K562 (cell line): ENCODE measurements around the gene ZFYVE19. TPM values are rescaled to one million over a fixed set of nuclear protein-coding genes. Genes with fewer than 3 reads are reported as not detected.

Experiments
- ATAC-seq: fragments of 200-7000 bp; cut with Tn5 transposase; 3 replicates; pipeline ENCODE4 v1.9.1; 2020; ENCODE audit warnings: moderate library complexity
- BruUV-seq: library from RNA; stranded (reverse); fragments of 400-500 nt; replicated peaks from 2 replicates; lab custom pipeline; 2021; lab: Mats Ljungman, UMichigan
- CTCF ChIA-PET: fragments of 300-600 bp; formaldehyde crosslinking; extraction: SDS; loops from one replicate; lab custom pipeline; 2021; ENCODE audit warnings: low intra/inter-chr PET ratio; lab: Yijun Ruan, JAX
- POLR2A ChIA-PET: fragments of 300-600, 350-650 bp; sonication (Branson Sonifier 250); formaldehyde crosslinking; extraction: SDS; loops from one replicate; lab custom pipeline; 2021; ENCODE audit warnings: antibody characterized with exemption, inconsistent platforms; lab: Yijun Ruan, JAX
- DNase-seq, 4 experiments: peaks; one replicate each; pipeline versions ENCODE4 v3.0.0 to v3.0.0-alpha.2; 2011 to 2018; ENCODE audit warnings: low spot score in 3 of 4, mixed read lengths in 3 of 4; ENCODE audit errors: extremely low read depth in 1 of 4
- FAIRE-seq: peaks from 2 replicates; lab custom pipeline; 2011; peaks lifted over from hg19 to GRCh38; lab: Jason Lieb, UNC
- H2AFZ ChIP-seq: 2 replicates; pipeline ENCODE4 v1.6.0; 2011; ENCODE audit warnings: low read depth, low read length, control low read depth, inconsistent platforms
- H3K27ac ChIP-seq: fragments of 200-600 bp; 3 replicates; pipeline ENCODE4 v1.8.0; 2011; ENCODE audit warnings: low read depth, mild to moderate bottlenecking, control low read depth, inconsistent platforms, low read length, moderate library complexity, mixed read lengths; ENCODE audit errors: extremely low read depth
- H3K27me3 ChIP-seq, 2 experiments: fragments of 300-600 bp in 1 of 2; 2 replicates in 1 of 2; 3 replicates in 1 of 2; pipeline versions ENCODE4 v1.6.0 to v1.8.0; 2011; ENCODE audit warnings: inconsistent platforms in 2 of 2, low read length in 2 of 2, mild to moderate bottlenecking in 1 of 2, mixed read lengths in 1 of 2, moderate library complexity in 1 of 2; ENCODE audit not compliant: control insufficient read depth in 2 of 2, insufficient read depth in 2 of 2
- H3K36me3 ChIP-seq: fragments of 300-600 bp; 3 replicates; pipeline ENCODE4 v1.8.0; 2011; ENCODE audit warnings: mild to moderate bottlenecking, low read length, inconsistent platforms; ENCODE audit not compliant: control insufficient read depth, insufficient read depth
- H3K4me1 ChIP-seq, 2 experiments: fragments of 200-600 bp in 1 of 2; replicated peaks in 1 of 2; 2 replicates in 1 of 2; 3 replicates in 1 of 2; pipeline versions ENCODE4 v1.5.1 to v1.8.0; 2011; ENCODE audit warnings: inconsistent platforms in 2 of 2, low read length in 2 of 2, mild to moderate bottlenecking in 1 of 2, mixed read lengths in 1 of 2, moderate library complexity in 1 of 2; ENCODE audit not compliant: control insufficient read depth in 2 of 2, insufficient read depth in 2 of 2
- H3K4me2 ChIP-seq: 2 replicates; pipeline ENCODE4 v1.6.1; 2011; ENCODE audit warnings: low read length, control low read depth, inconsistent platforms, mixed read lengths; ENCODE audit not compliant: insufficient read depth
- H3K4me3 ChIP-seq: fragments of 200-600 bp; sonication (generic), shearing (Covaris generic); 2 replicates; pipeline ENCODE4 v1.5.1; 2016; ENCODE audit warnings: control low read depth, inconsistent platforms
- H3K79me2 ChIP-seq: fragments of 200-600 bp; 3 replicates; pipeline ENCODE4 v1.8.0; 2011; ENCODE audit warnings: low read length, inconsistent platforms; ENCODE audit not compliant: control insufficient read depth, insufficient read depth
- H3K9ac ChIP-seq, 2 experiments: 2 replicates each; pipeline versions ENCODE4 v1.6.0 to v1.6.1; 2011; ENCODE audit warnings: low read depth in 2 of 2, low read length in 2 of 2, control low read depth in 1 of 2, inconsistent platforms in 1 of 2, mild to moderate bottlenecking in 1 of 2, mixed read lengths in 1 of 2; ENCODE audit not compliant: insufficient read depth in 1 of 2
- H3K9me1 ChIP-seq: one replicate; pipeline ENCODE4 v1.6.0; 2011; ENCODE audit warnings: inconsistent platforms, mild to moderate bottlenecking, low read length, moderate library complexity; ENCODE audit not compliant: control insufficient read depth, insufficient read depth
- H3K9me3 ChIP-seq: replicated peaks from 2 replicates; pipeline ENCODE4 v1.5.1; 2011; ENCODE audit warnings: low read depth, low read length, inconsistent platforms; ENCODE audit not compliant: control insufficient read depth, insufficient read depth
- H4K20me1 ChIP-seq: replicated peaks from 2 replicates; pipeline ENCODE4 v1.6.1; 2011; ENCODE audit warnings: low read length, inconsistent platforms, mixed read lengths; ENCODE audit not compliant: control insufficient read depth, insufficient read depth
- DIDO1 ChIP-seq: fragments of 450-650 bp; IDR thresholded peaks from 2 replicates; pipeline ENCODE4 v1.6.1; 2016; ENCODE audit warnings: low read depth, missing biosample characterization, missing genetic modification characterization
- YY1 ChIP-seq, 3 experiments: IDR thresholded peaks; 2 replicates each; pipeline ENCODE4 v1.6.1; 2011; ENCODE audit warnings: low read length in 2 of 3, mild to moderate bottlenecking in 2 of 3, moderate library complexity in 2 of 3, borderline replicate concordance in 1 of 3, control low read depth in 1 of 3, low read depth in 1 of 3; ENCODE audit not compliant: insufficient read depth in 3 of 3, insufficient replicate concordance in 2 of 3, control insufficient read depth in 1 of 3, insufficient read length in 1 of 3; ENCODE audit errors: extremely low read depth in 1 of 3
- WGBS: fragments of 100-300 bp; shearing (Covaris generic); methylation state at CpG from one replicate; pipeline ENCODE4 v1.1.6; 2016; ENCODE audit warnings: low coverage, mixed read lengths; ENCODE audit not compliant: insufficient coverage; ENCODE audit errors: missing lambda C conversion rate; 5-methylcytosine and 5-hydroxymethylcytosine counted together
- in situ Hi-C: fragments of 300-500 bp; cut with MboI; formaldehyde crosslinking; loops from 4 replicates; pipeline ENCODE4 v1.15.0; 2018; ENCODE audit warnings: inconsistent platforms, mixed read lengths
- intact Hi-C: fragments of 100-400 bp; cut with micrococcal nuclease; formaldehyde crosslinking; loops from 2 replicates; pipeline ENCODE4 v1.14.2; 2022
- polyA plus RNA-seq, 8 experiments: library from polyadenylated mRNA; depleted of rRNA in 4 of 8; stranded (reverse) in 5 of 8; unstranded in 3 of 8; fragments of >200 nt; fragmentation: Nextera tagmentation in 2 of 8; fragmentation: Illumina TruSeq in 1 of 8; extraction: Ambion mirVana in 2 of 8; extraction: Trizol in 1 of 8; gene quantifications; 2 replicates each; pipeline versions ENCODE4 v1.2.1 to v1.2.3, GENCODE V29; 2011 to 2014; ENCODE audit warnings: inconsistent platforms in 1 of 8, missing spikeins in 1 of 8
- total RNA-seq, 7 experiments: library from RNA; depleted of rRNA in 6 of 7; stranded (reverse); fragments of >200 nt in 6 of 7; fragmentation: Illumina TruSeq in 2 of 7; extraction: Trizol in 2 of 7; gene quantifications; 2 replicates each; pipeline versions ENCODE4 v1.2.1 to v1.2.3, GENCODE V29; 2011 to 2021; ENCODE audit warnings: low replicate concordance in 1 of 7
- TF ChIP-seq, protein P1 (sequence below): fragments of 450-650 bp; IDR thresholded peaks from 2 replicates; pipeline ENCODE4 v1.6.1; 2018; ENCODE audit not compliant: partially characterized antibody

The ZFYVE19 gene
- total and polyA plus RNA-seq, 9 of the 15 experiments (the other 6 are each of a cell fraction or from before 2014, with no cell fraction given), result 1.5 to 36.8 (median 19.9) TPM

DNA sequence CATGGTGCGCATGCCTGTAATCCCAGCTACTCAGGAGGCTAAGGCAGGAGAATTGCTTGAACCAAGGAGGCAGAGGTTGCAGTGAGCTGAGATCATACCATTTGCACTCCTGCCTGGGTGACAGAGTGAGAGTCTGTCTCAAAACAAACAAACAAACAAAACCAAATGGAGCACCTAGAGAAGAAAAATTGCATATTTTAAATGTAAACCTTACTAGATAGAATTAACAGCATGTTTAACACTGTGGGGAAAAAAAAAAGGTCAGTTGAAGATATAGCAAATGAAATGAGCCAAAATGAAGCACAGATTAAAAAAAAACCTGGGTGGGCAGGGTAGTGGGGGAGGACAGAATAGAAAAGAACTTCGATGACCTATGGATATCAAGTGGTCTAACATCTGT, 14.3 kb downstream of the ZFYVE19 start:
- Histone ChIP-seq H2AFZ (no peak overlapping the region), H3K4me2 (no peak overlapping the region), H3K4me1 (peaks cover under 1 to 11% of the 10 kb centered on the region in 2 experiments; a peak in 4 of 5 replicates), H3K27me3 (no peaks in the 10 kb centered on the region), H3K36me3 (no peaks in the 10 kb centered on the region), H3K4me3 (no peak overlapping the region), H3K79me2 (no peaks in the 10 kb centered on the region), H3K9me1 (no peaks in the 10 kb centered on the region), H4K20me1 (peaks cover 4% of the 10 kb centered on the region), H3K9ac (no peak overlapping the region), H3K27ac (no peak overlapping the region), H3K9me3 (no peaks in the 10 kb centered on the region)
- WGBS, result 52% methylated on average over 2 of the region's 2 CpGs
- ATAC-seq, result no peak
- in situ Hi-C loops, result no loop called here
- CTCF ChIA-PET, result no interaction called here
- intact Hi-C loops, result no loop called here
- TF ChIP-seq, protein P1, sequence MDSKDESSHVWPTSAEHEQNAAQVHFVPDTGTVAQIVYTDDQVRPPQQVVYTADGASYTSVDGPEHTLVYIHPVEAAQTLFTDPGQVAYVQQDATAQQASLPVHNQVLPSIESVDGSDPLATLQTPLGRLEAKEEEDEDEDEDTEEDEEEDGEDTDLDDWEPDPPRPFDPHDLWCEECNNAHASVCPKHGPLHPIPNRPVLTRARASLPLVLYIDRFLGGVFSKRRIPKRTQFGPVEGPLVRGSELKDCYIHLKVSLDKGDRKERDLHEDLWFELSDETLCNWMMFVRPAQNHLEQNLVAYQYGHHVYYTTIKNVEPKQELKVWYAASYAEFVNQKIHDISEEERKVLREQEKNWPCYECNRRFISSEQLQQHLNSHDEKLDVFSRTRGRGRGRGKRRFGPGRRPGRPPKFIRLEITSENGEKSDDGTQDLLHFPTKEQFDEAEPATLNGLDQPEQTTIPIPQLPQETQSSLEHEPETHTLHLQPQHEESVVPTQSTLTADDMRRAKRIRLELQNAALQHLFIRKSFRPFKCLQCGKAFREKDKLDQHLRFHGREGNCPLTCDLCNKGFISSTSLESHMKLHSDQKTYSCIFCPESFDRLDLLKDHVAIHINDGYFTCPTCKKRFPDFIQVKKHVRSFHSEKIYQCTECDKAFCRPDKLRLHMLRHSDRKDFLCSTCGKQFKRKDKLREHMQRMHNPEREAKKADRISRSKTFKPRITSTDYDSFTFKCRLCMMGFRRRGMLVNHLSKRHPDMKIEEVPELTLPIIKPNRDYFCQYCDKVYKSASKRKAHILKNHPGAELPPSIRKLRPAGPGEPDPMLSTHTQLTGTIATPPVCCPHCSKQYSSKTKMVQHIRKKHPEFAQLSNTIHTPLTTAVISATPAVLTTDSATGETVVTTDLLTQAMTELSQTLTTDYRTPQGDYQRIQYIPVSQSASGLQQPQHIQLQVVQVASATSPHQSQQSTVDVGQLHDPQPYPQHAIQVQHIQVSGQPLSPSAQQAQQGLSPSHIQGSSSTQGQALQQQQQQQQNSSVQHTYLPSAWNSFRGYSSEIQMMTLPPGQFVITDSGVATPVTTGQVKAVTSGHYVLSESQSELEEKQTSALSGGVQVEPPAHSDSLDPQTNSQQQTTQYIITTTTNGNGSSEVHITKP, result peak; percentile 87
- TF ChIP-seq YY1 (IDR thresholded peaks at IDR 0.05; ENCODE audit: borderline replicate concordance in 1 of 3, control insufficient read depth in 1 of 3, extremely low read depth in 1 of 3, insufficient read depth in 3 of 3, insufficient read length in 1 of 3, insufficient replicate concordance in 2 of 3, low read depth in 1 of 3, low read length in 2 of 3), result no peak
- no peak for TF ChIP-seq DIDO1
- no peak for DNase-seq
- FAIRE-seq, result no peak
- BruUV-seq, result no TSS peak
- POLR2A ChIA-PET, result no interaction called here
